ENCODE results near the gene GALNT6. TPM values are rescaled to one million over a fixed set of nuclear protein-coding genes. Genes with fewer than 3 reads are reported as not detected.
A peak's percentile ranks its signal among the peaks of the same experiment; 100 is the strongest.

Gene GALNT6
- total and polyA plus RNA-seq, 2 of the 13 experiments (the other 11 are each of a cell fraction or from before 2014, with no cell fraction given), result 1.0 to 1.1 TPM

DNA sequence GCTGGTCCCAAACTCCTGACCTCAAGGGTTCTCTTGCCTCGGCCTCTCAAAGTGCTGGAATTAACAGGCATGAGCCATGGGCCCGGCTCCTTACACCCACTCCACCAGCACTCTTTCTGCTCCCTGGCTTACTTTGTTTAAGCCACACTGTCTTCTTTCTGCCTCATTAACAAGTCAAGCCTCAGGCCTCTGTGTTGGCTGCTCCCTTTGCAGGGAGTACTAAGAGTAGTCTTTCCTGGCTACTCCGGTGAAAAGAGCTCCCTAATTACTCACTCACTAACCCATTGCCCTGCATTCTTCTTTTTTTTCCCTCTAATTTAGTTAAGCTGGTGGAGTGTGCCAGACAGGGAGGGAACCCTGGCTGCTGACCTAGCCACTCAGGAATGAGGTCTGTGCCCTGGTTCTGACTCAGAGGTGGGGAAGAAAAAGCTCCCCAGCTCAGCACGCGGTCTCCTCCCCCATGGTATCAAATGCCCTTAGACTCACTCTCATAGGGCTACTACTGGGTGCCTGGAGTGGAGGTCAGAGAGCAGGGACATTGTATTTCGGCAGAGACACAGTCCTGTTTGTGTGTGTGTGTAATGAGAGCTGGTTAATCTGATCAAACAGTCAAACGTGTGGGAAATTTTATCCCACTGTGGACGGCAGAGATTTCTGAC lies 19.8 kb downstream of the GALNT6 start (continued):
- TF ChIP-seq MAFF (IDR thresholded peaks at IDR 0.05; ENCODE audit: low read depth, low read length) (0 out of 2 replicates have a peak, but pooled peaks have one; percentile 2), SMAD1 (CRISPR knock-in tag; IDR thresholded peaks at IDR 0.05; ENCODE audit: borderline replicate concordance, low read depth) (no peak), ZNF75D (CRISPR knock-in tag; IDR thresholded peaks at IDR 0.05; ENCODE audit: borderline replicate concordance) (no peak), ZNF570 (CRISPR knock-in tag; IDR thresholded peaks at IDR 0.05; ENCODE audit: borderline replicate concordance) (no peak), PHF21A (CRISPR knock-in tag; IDR thresholded peaks at IDR 0.05) (peak; percentile 64), ZNF205 (CRISPR knock-in tag; IDR thresholded peaks at IDR 0.05) (no peak), FOSL2 (CRISPR knock-in tag; IDR thresholded peaks at IDR 0.05) (peak; percentile 79), ZNF510 (CRISPR knock-in tag; IDR thresholded peaks at IDR 0.05; ENCODE audit: low read depth) (no peak), ZBTB3 (CRISPR knock-in tag; IDR thresholded peaks at IDR 0.05; ENCODE audit: borderline replicate concordance, low read depth) (no peak), ZNF124 (CRISPR knock-in tag; IDR thresholded peaks at IDR 0.05) (no peak), ZMYM2 (CRISPR knock-in tag; IDR thresholded peaks at IDR 0.05) (no peak), KLF9 (CRISPR knock-in tag; IDR thresholded peaks at IDR 0.05; ENCODE audit: low read depth) (no peak), ISX (CRISPR knock-in tag; conservative IDR thresholded peaks at IDR 0.05) (no peak), ZNF549 (CRISPR knock-in tag; IDR thresholded peaks at IDR 0.05) (no peak), JUND (CRISPR knock-in tag; IDR thresholded peaks at IDR 0.05) (0 out of 2 replicates have a peak, but pooled peaks have one; percentile 17), MAF1 (CRISPR knock-in tag; IDR thresholded peaks at IDR 0.05; ENCODE audit: borderline replicate concordance) (no peak)
- TF ChIP-seq, protein P1, sequence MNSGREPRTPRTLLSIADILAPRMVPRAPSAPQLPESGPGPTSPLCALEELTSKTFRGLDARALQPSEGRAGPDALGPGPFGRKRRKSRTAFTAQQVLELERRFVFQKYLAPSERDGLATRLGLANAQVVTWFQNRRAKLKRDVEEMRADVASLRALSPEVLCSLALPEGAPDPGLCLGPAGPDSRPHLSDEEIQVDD (CRISPR knock-in tag; IDR thresholded peaks at IDR 0.05; ENCODE audit: borderline replicate concordance), result no peak
- TF ChIP-seq, protein P2, sequence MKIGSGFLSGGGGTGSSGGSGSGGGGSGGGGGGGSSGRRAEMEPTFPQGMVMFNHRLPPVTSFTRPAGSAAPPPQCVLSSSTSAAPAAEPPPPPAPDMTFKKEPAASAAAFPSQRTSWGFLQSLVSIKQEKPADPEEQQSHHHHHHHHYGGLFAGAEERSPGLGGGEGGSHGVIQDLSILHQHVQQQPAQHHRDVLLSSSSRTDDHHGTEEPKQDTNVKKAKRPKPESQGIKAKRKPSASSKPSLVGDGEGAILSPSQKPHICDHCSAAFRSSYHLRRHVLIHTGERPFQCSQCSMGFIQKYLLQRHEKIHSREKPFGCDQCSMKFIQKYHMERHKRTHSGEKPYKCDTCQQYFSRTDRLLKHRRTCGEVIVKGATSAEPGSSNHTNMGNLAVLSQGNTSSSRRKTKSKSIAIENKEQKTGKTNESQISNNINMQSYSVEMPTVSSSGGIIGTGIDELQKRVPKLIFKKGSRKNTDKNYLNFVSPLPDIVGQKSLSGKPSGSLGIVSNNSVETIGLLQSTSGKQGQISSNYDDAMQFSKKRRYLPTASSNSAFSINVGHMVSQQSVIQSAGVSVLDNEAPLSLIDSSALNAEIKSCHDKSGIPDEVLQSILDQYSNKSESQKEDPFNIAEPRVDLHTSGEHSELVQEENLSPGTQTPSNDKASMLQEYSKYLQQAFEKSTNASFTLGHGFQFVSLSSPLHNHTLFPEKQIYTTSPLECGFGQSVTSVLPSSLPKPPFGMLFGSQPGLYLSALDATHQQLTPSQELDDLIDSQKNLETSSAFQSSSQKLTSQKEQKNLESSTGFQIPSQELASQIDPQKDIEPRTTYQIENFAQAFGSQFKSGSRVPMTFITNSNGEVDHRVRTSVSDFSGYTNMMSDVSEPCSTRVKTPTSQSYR (CRISPR knock-in tag; IDR thresholded peaks at IDR 0.05; ENCODE audit: borderline replicate concordance), result peak; percentile 42; the same call in 1 of the 2 replicates
- TF ChIP-seq, protein P3, sequence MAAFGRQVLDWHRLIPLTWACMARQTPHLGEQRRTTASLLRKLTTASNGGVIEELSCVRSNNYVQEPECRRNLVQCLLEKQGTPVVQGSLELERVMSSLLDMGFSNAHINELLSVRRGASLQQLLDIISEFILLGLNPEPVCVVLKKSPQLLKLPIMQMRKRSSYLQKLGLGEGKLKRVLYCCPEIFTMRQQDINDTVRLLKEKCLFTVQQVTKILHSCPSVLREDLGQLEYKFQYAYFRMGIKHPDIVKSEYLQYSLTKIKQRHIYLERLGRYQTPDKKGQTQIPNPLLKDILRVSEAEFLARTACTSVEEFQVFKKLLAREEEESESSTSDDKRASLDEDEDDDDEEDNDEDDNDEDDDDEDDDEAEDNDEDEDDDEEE (CRISPR knock-in tag; IDR thresholded peaks at IDR 0.05), result no peak
- TF ChIP-seq, protein P4, sequence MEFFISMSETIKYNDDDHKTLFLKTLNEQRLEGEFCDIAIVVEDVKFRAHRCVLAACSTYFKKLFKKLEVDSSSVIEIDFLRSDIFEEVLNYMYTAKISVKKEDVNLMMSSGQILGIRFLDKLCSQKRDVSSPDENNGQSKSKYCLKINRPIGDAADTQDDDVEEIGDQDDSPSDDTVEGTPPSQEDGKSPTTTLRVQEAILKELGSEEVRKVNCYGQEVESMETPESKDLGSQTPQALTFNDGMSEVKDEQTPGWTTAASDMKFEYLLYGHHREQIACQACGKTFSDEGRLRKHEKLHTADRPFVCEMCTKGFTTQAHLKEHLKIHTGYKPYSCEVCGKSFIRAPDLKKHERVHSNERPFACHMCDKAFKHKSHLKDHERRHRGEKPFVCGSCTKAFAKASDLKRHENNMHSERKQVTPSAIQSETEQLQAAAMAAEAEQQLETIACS (CRISPR knock-in tag; IDR thresholded peaks at IDR 0.05), result no peak
- TF ChIP-seq, protein P5, sequence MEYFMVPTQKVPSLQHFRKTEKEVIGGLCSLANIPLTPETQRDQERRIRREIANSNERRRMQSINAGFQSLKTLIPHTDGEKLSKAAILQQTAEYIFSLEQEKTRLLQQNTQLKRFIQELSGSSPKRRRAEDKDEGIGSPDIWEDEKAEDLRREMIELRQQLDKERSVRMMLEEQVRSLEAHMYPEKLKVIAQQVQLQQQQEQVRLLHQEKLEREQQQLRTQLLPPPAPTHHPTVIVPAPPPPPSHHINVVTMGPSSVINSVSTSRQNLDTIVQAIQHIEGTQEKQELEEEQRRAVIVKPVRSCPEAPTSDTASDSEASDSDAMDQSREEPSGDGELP (IDR thresholded peaks at IDR 0.05; ENCODE audit: borderline replicate concordance, low read depth), result no peak

Measured in HepG2 (cell line).